SK-N-SH treated with all-trans-retinoic acid at 6 μM for 48 hours (cell line): ENCODE measurements around the gene PIK3AP1.

Source experiments
- ATAC-seq: fragments of 200-7000 bp; cut with Tn5 transposase; 3 replicates; pipeline ENCODE4 v1.9.1; 2020; ENCODE audit warnings: mild to moderate bottlenecking, moderate library complexity
- ARNTL ChIP-seq: fragments of 450-650 bp; formaldehyde crosslinking; IDR thresholded peaks from 2 replicates; pipeline ENCODE4 v1.5.0; 2020; ENCODE audit warnings: low read depth, mild to moderate bottlenecking, moderate library complexity, borderline replicate concordance
- BACH2 ChIP-seq: fragments of 250-450 bp; sonication (Bioruptor Pico); IDR thresholded peaks from 2 replicates; pipeline ENCODE4 v1.9.0; 2021; ENCODE audit warnings: mild to moderate bottlenecking, borderline replicate concordance
- CREB5 ChIP-seq: fragments of 250-450 bp; sonication (Bioruptor Pico); IDR thresholded peaks from 2 replicates; pipeline ENCODE4 v1.5.1; 2020; ENCODE audit warnings: low read depth, mild to moderate bottlenecking, moderate library complexity
- CSDC2 ChIP-seq: fragments of 250-450 bp; sonication (Bioruptor Pico); IDR thresholded peaks from 2 replicates; pipeline ENCODE4 v1.5.0; 2020; ENCODE audit warnings: mild to moderate bottlenecking, moderate library complexity
- CSRNP3 ChIP-seq: fragments of 250-450 bp; sonication (Bioruptor Pico); IDR thresholded peaks from 2 replicates; pipeline ENCODE4 v1.5.1; 2021; ENCODE audit warnings: mild to moderate bottlenecking, moderate library complexity
- ESRRG ChIP-seq: fragments of 250-450 bp; sonication (Bioruptor Pico); IDR thresholded peaks from 2 replicates; pipeline ENCODE4 v1.6.1; 2021; ENCODE audit warnings: mild to moderate bottlenecking
- GLIS3 ChIP-seq: fragments of 250-450 bp; sonication (Bioruptor Pico); IDR thresholded peaks from 2 replicates; pipeline ENCODE4 v1.5.0; 2020; ENCODE audit warnings: mild to moderate bottlenecking, moderate library complexity
- ISL1 ChIP-seq: fragments of 250-450 bp; sonication (Bioruptor Pico); IDR thresholded peaks from 2 replicates; pipeline ENCODE4 v2.1.2; 2022; ENCODE audit warnings: mild to moderate bottlenecking, moderate library complexity
- OSR1 ChIP-seq: fragments of 250-450 bp; sonication (Bioruptor Pico); IDR thresholded peaks from 2 replicates; pipeline ENCODE4 v1.8.0; 2022; ENCODE audit warnings: moderate library complexity, mild to moderate bottlenecking, inconsistent platforms
- PATZ1 ChIP-seq: fragments of 250-450 bp; sonication (Bioruptor Pico); IDR thresholded peaks from 2 replicates; pipeline ENCODE4 v1.8.0; 2020; ENCODE audit warnings: mild to moderate bottlenecking, moderate library complexity, borderline replicate concordance
- POU6F1 ChIP-seq: fragments of 250-450 bp; sonication (Bioruptor Pico); IDR thresholded peaks from 2 replicates; pipeline ENCODE4 v1.8.0; 2021; ENCODE audit warnings: low read depth, mild to moderate bottlenecking, moderate library complexity, borderline replicate concordance
- PPARA ChIP-seq: fragments of 250-450 bp; sonication (Bioruptor Pico); IDR thresholded peaks from 2 replicates; pipeline ENCODE4 v1.5.0; 2020; ENCODE audit warnings: mild to moderate bottlenecking, borderline replicate concordance
- RARB ChIP-seq: fragments of 250-450 bp; sonication (Bioruptor Pico); IDR thresholded peaks from 2 replicates; pipeline ENCODE4 v1.8.0; 2021; ENCODE audit warnings: mild to moderate bottlenecking, moderate library complexity
- SNAI2 ChIP-seq: fragments of 250-450 bp; sonication (Bioruptor Pico); IDR thresholded peaks from 2 replicates; pipeline ENCODE4 v1.5.0; 2020; ENCODE audit warnings: mild to moderate bottlenecking, moderate library complexity
- TCF4 ChIP-seq: fragments of 250-450 bp; sonication (Bioruptor Pico); IDR thresholded peaks from 2 replicates; pipeline ENCODE4 v1.8.0; 2021; ENCODE audit warnings: mild to moderate bottlenecking, moderate library complexity, borderline replicate concordance
- TOX ChIP-seq: fragments of 250-450 bp; sonication (Bioruptor Pico); IDR thresholded peaks from 2 replicates; pipeline ENCODE4 v1.8.0; 2021; ENCODE audit warnings: mild to moderate bottlenecking, moderate library complexity, borderline replicate concordance
- TSHZ2 ChIP-seq: fragments of 250-450 bp; sonication (Bioruptor Pico); IDR thresholded peaks from 2 replicates; pipeline ENCODE4 v1.5.0; 2020; ENCODE audit warnings: mild to moderate bottlenecking, moderate library complexity
- ZC3H10 ChIP-seq: fragments of 250-450 bp; sonication (Bioruptor Pico); IDR thresholded peaks from 2 replicates; pipeline ENCODE4 v1.5.1; 2021; ENCODE audit warnings: mild to moderate bottlenecking, moderate library complexity
- ZFP3 ChIP-seq: fragments of 250-450 bp; sonication (Bioruptor Pico); IDR thresholded peaks from 2 replicates; pipeline ENCODE4 v1.5.0; 2020; ENCODE audit warnings: mild to moderate bottlenecking, moderate library complexity
- ZFP30 ChIP-seq: fragments of 450-650 bp; formaldehyde crosslinking; IDR thresholded peaks from 2 replicates; pipeline ENCODE4 v1.5.0; 2022; ENCODE audit warnings: mild to moderate bottlenecking, moderate library complexity
- ZNF565 ChIP-seq: fragments of 450-650 bp; formaldehyde crosslinking; conservative IDR thresholded peaks from 2 replicates; pipeline ENCODE4 v1.5.0; 2020; ENCODE audit warnings: low read depth, mild to moderate bottlenecking, moderate library complexity
- ZNF70 ChIP-seq: fragments of 450-650 bp; formaldehyde crosslinking; IDR thresholded peaks from 2 replicates; pipeline ENCODE4 v1.5.0; 2020; ENCODE audit warnings: mild to moderate bottlenecking, moderate library complexity
- ZNF8 ChIP-seq: fragments of 450-650 bp; formaldehyde crosslinking; IDR thresholded peaks from 2 replicates; pipeline ENCODE4 v1.5.0; 2020; ENCODE audit warnings: mild to moderate bottlenecking, moderate library complexity

Gene PIK3AP1

GRCh38 chr10:96606946-96607345 is 113.4 kb downstream of the PIK3AP1 start:
- no peak for ATAC-seq
- TF ChIP-seq OSR1 (CRISPR knock-in tag) = no peak
- TF ChIP-seq PPARA = no peak
- no peak for TF ChIP-seq RARB
- TF ChIP-seq ZNF565 (CRISPR knock-in tag) = no peak
- no peak for TF ChIP-seq SNAI2 (CRISPR knock-in tag)
- TF ChIP-seq ZNF8 = no peak
- no peak for TF ChIP-seq CSRNP3 (CRISPR knock-in tag)
- TF ChIP-seq POU6F1 = no peak
- TF ChIP-seq ZC3H10 (CRISPR knock-in tag) = no peak
- no peak for TF ChIP-seq ZFP3 (CRISPR knock-in tag)
- no peak for TF ChIP-seq TOX
- no peak for TF ChIP-seq CSDC2 (CRISPR knock-in tag)
- TF ChIP-seq PATZ1 (CRISPR knock-in tag) = no peak
- TF ChIP-seq CREB5 (CRISPR knock-in tag) = no peak
- no peak for TF ChIP-seq ARNTL (CRISPR knock-in tag)
- TF ChIP-seq GLIS3 (CRISPR knock-in tag) = no peak
- no peak for TF ChIP-seq ESRRG (CRISPR knock-in tag)
- no peak for TF ChIP-seq TCF4 (CRISPR knock-in tag)
- no peak for TF ChIP-seq ZFP30 (CRISPR knock-in tag)
- no peak for TF ChIP-seq TSHZ2 (CRISPR knock-in tag)
- TF ChIP-seq, all 23 proteins: peak for 0

GRCh38 chr10:96606216-96606615 is 114.1 kb downstream of the PIK3AP1 start:
- peak; percentile 20; the same call in 2 of the 3 replicates for ATAC-seq
- TF ChIP-seq TCF4 (CRISPR knock-in tag) (no peak), GLIS3 (CRISPR knock-in tag) (no peak), OSR1 (CRISPR knock-in tag) (no peak), BACH2 (CRISPR knock-in tag) (no peak), ARNTL (CRISPR knock-in tag) (no peak), ZFP3 (CRISPR knock-in tag) (no peak), TSHZ2 (CRISPR knock-in tag) (no peak), ZNF70 (CRISPR knock-in tag) (no peak), ZFP30 (CRISPR knock-in tag) (no peak), ZNF565 (CRISPR knock-in tag) (no peak), POU6F1 (no peak), RARB (no peak), TOX (no peak), CSDC2 (CRISPR knock-in tag) (no peak), ESRRG (CRISPR knock-in tag) (no peak), ISL1 (CRISPR knock-in tag) (no peak), PPARA (no peak), CSRNP3 (CRISPR knock-in tag) (no peak), ZC3H10 (CRISPR knock-in tag) (no peak)
